A549 (cell line): ENCODE measurements around the gene MIX23. TPM values are rescaled to one million over a fixed set of nuclear protein-coding genes. Genes with fewer than 3 reads are reported as not detected.

Experiments
- ATAC-seq, 2 experiments: fragments of 200-7000 bp in 1 of 2; fragments of >200 bp in 1 of 2; cut with Nextera tagmentation in 1 of 2; cut with Tn5 transposase in 1 of 2; 3 replicates each; pipeline versions ENCODE4 v1.8.0 to v1.9.1; 2018 to 2020; ENCODE audit warnings: mild to moderate bottlenecking in 1 of 2, moderate library complexity in 1 of 2
- CTCF ChIA-PET: fragments of 300-600 bp; sonication (Branson Sonifier 250); formaldehyde crosslinking; extraction: SDS; loops from one replicate; lab custom pipeline; 2021; ENCODE audit warnings: antibody characterized with exemption, inconsistent platforms; lab: Yijun Ruan, JAX
- POLR2A ChIA-PET: fragments of 350-600 bp; formaldehyde crosslinking; extraction: SDS; loops from one replicate; lab custom pipeline; 2021; ENCODE audit warnings: antibody characterized with exemption, inconsistent platforms; lab: Yijun Ruan, JAX
- DNase-seq, 2 experiments: peaks; one replicate each; pipeline versions ENCODE4 v3.0.0 to v3.0.0-alpha.2; 2011 to 2016; ENCODE audit warnings: low read depth in 1 of 2, low spot score in 1 of 2
- FAIRE-seq: peaks from 2 replicates; lab custom pipeline; 2011; peaks lifted over from hg19 to GRCh38; lab: Jason Lieb, UNC
- H3K27ac ChIP-seq, 2 experiments: fragments of >200 bp; sonication (Bioruptor Twin); formaldehyde crosslinking; 3 replicates each; pipeline ENCODE4 v1.5.1; 2016 to 2017
- H3K4me1 ChIP-seq: fragments of >200 bp; sonication (Bioruptor Twin); formaldehyde crosslinking; 3 replicates; pipeline ENCODE4 v1.6.1; 2016
- H3K4me2 ChIP-seq: fragments of >200 bp; sonication (Bioruptor Twin); formaldehyde crosslinking; 3 replicates; pipeline ENCODE4 v1.6.1; 2016
- H3K4me3 ChIP-seq: fragments of >200 bp; sonication (Bioruptor Twin); formaldehyde crosslinking; 3 replicates; pipeline ENCODE4 v1.5.1; 2016
- H3K9me3 ChIP-seq: fragments of >200 bp; sonication (Bioruptor Twin); formaldehyde crosslinking; 3 replicates; pipeline ENCODE4 v1.6.1; 2016
- ATOH8 ChIP-seq: fragments of 250-450 bp; sonication (Bioruptor Pico); IDR thresholded peaks from 2 replicates; pipeline ENCODE4 v1.5.0; 2020; ENCODE audit warnings: low read depth, mild to moderate bottlenecking, moderate library complexity
- CBX2 ChIP-seq: fragments of 200-600 bp; sonication (generic); IDR thresholded peaks from 2 replicates; pipeline ENCODE4 v1.6.1; 2016; ENCODE audit warnings: low read depth, mild to moderate bottlenecking, borderline replicate concordance
- CBX8 ChIP-seq: fragments of 200-600 bp; sonication (generic); IDR thresholded peaks from 2 replicates; pipeline ENCODE4 v1.6.1; 2016
- CHD2 ChIP-seq: fragments of 150-350 bp; IDR thresholded peaks from 2 replicates; pipeline ENCODE4 v1.6.1; 2014; ENCODE audit warnings: low read length; ENCODE audit not compliant: partially characterized antibody
- E2F6 ChIP-seq: IDR thresholded peaks from 2 replicates; pipeline ENCODE4 v1.6.1; 2012; ENCODE audit warnings: low read depth, borderline replicate concordance
- ESRRA ChIP-seq: fragments of 150-350 bp; IDR thresholded peaks from 2 replicates; pipeline ENCODE4 v1.6.1; 2014; ENCODE audit warnings: mild to moderate bottlenecking, low read length, borderline replicate concordance
- FOSB ChIP-seq: fragments of 250-450 bp; sonication (Bioruptor Pico); IDR thresholded peaks from 2 replicates; pipeline ENCODE4 v1.5.0; 2020; ENCODE audit warnings: mild to moderate bottlenecking, moderate library complexity
- HDAC2 ChIP-seq: fragments of 200-600 bp; sonication (generic); IDR thresholded peaks from 2 replicates; pipeline ENCODE4 v1.6.1; 2016
- JUN ChIP-seq, 2 experiments: fragments of >200 bp; sonication (Bioruptor Twin); formaldehyde crosslinking; IDR thresholded peaks; 2 replicates in 1 of 2; 3 replicates in 1 of 2; pipeline ENCODE4 v1.6.1; 2016 to 2017
- MAFK ChIP-seq: fragments of 450-650 bp; IDR thresholded peaks from 2 replicates; pipeline ENCODE4 v1.6.1; 2014; ENCODE audit not compliant: partially characterized antibody
- MAZ ChIP-seq: fragments of 150-350 bp; IDR thresholded peaks from 2 replicates; pipeline ENCODE4 v1.6.1; 2014; ENCODE audit warnings: antibody characterized with exemption, low read depth, low read length, borderline replicate concordance
- MYC ChIP-seq: IDR thresholded peaks from 2 replicates; pipeline ENCODE4 v1.6.1; 2012; ENCODE audit warnings: mild to moderate bottlenecking, inconsistent platforms, low read length, improper control_type of control experiment, borderline replicate concordance
- NFE2L2 ChIP-seq: fragments of 150-350 bp; conservative IDR thresholded peaks from 2 replicates; pipeline ENCODE4 v1.6.1; 2014; ENCODE audit warnings: low read length
- PHF8 ChIP-seq: fragments of 200-600 bp; sonication (generic); IDR thresholded peaks from 2 replicates; pipeline ENCODE4 v1.6.1; 2016; ENCODE audit warnings: low read depth, mild to moderate bottlenecking, antibody characterized with exemption, moderate library complexity, borderline replicate concordance
- RAD21 ChIP-seq, 2 experiments: fragments of >200 bp in 1 of 2; sonication (Bioruptor Twin) in 1 of 2; formaldehyde crosslinking in 1 of 2; IDR thresholded peaks in 1 of 2; conservative IDR thresholded peaks in 1 of 2; 2 replicates in 1 of 2; 3 replicates in 1 of 2; pipeline ENCODE4 v1.6.1; 2012 to 2018; ENCODE audit warnings: inconsistent platforms in 1 of 2
- RCOR1 ChIP-seq: fragments of 150-350 bp; IDR thresholded peaks from 2 replicates; pipeline ENCODE4 v1.6.1; 2014; ENCODE audit warnings: antibody characterized with exemption, low read length, low read depth
- RNF2 ChIP-seq: fragments of 200-600 bp; sonication (generic); IDR thresholded peaks from 2 replicates; pipeline ENCODE4 v1.6.1; 2016; ENCODE audit warnings: low read depth, mild to moderate bottlenecking, antibody characterized with exemption, moderate library complexity, borderline replicate concordance
- WGBS: methylation state at CpG from one replicate; pipeline ENCODE4 v1.1.6; 2017; ENCODE audit errors: missing lambda C conversion rate; 5-methylcytosine and 5-hydroxymethylcytosine counted together
- polyA plus RNA-seq, 4 experiments: library from polyadenylated mRNA; depleted of rRNA in 3 of 4; stranded (reverse); fragments of >200 nt; fragmentation: RNase III in 1 of 4; extraction: RNeasy Plus Mini Kit Qiagen cat#74134 plus additional on column Dnase treatment in 1 of 4; gene quantifications; 2 replicates in 3 of 4; 3 replicates in 1 of 4; pipeline ENCODE4 v1.2.3, GENCODE V29; 2011 to 2017
- TF ChIP-seq, protein P1 (sequence below): IDR thresholded peaks from 2 replicates; pipeline ENCODE4 v1.6.1; 2012
- TF ChIP-seq, protein P2 (sequence below): fragments of >200 bp; sonication (Bioruptor Twin); formaldehyde crosslinking; IDR thresholded peaks from 3 replicates; pipeline ENCODE4 v1.6.1; 2016
- TF ChIP-seq, protein P3 (sequence below): fragments of 450-650 bp; IDR thresholded peaks from 2 replicates; pipeline ENCODE4 v1.6.1; 2014; ENCODE audit warnings: antibody characterized with exemption

MIX23 gene
- polyA plus RNA-seq, 2 of the 4 experiments (the other 2 are of a cell fraction), result 51.6 to 54.1 TPM

- TF ChIP-seq CHD2 (no peak), PHF8 (peak; percentile 89; the same call in 1 of the 2 replicates), RAD21 (conservative IDR thresholded peaks at IDR 0.05 in 1 of 2, IDR thresholded peaks at IDR 0.05 in 1 of 2) (no peak), CBX8 (no peak), ATOH8 (CRISPR knock-in tag) (0 out of 2 replicates have a peak, but pooled peaks have one; percentile 25), CBX2 (no peak), FOSB (no peak)
Measured at GRCh38 chr3:122382888-122383666, at the start of gene MIX23 (continued).

DNA sequence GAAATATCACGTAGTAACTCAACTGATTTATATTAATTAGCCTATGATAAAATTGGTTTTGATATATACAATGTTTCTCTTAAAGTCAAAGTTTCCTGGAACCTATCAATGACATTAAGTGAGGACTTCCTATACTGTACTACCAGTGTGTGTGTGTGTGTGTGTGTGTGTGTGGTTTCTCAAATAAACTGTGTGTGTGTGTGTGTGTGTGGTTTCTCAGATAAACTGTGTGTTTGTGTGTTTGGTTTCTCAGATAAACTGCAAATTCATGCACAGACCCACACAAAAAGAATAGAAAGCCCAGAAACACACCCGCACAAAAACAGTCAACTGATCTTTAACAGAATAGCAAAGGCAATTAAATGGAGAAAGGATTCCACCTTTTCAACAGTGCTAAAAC, 47.3 kb upstream of the MIX23 start:
- no peak overlapping the region for H3K4me3 ChIP-seq
- no peaks in the 10 kb centered on the region for H3K9me3 ChIP-seq
- FAIRE-seq, result no peak
- peaks cover 3% of the 10 kb centered on the region; the same call in 1 of the 3 replicates for H3K4me1 ChIP-seq
- ChIA-PET POLR2A (no interaction called here), CTCF (no interaction called here)
- H3K27ac ChIP-seq, result no peak overlapping the region
- 90% methylated on average over 2 of the region's 2 CpGs for WGBS
- TF ChIP-seq NFE2L2, result no peak
- TF ChIP-seq, protein P1, sequence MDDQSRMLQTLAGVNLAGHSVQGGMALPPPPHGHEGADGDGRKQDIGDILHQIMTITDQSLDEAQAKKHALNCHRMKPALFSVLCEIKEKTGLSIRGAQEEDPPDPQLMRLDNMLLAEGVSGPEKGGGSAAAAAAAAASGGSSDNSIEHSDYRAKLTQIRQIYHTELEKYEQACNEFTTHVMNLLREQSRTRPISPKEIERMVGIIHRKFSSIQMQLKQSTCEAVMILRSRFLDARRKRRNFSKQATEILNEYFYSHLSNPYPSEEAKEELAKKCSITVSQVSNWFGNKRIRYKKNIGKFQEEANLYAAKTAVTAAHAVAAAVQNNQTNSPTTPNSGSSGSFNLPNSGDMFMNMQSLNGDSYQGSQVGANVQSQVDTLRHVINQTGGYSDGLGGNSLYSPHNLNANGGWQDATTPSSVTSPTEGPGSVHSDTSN, result no peak
- TF ChIP-seq HDAC2, result no peak
- TF ChIP-seq FOSB, result no peak
- no peak for TF ChIP-seq JUN (IDR thresholded peaks at IDR 0.05)
- TF ChIP-seq, protein P2, sequence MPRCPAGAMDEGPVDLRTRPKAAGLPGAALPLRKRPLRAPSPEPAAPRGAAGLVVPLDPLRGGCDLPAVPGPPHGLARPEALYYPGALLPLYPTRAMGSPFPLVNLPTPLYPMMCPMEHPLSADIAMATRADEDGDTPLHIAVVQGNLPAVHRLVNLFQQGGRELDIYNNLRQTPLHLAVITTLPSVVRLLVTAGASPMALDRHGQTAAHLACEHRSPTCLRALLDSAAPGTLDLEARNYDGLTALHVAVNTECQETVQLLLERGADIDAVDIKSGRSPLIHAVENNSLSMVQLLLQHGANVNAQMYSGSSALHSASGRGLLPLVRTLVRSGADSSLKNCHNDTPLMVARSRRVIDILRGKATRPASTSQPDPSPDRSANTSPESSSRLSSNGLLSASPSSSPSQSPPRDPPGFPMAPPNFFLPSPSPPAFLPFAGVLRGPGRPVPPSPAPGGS, result no peak
- no peak for TF ChIP-seq MYC
- no peak for TF ChIP-seq RNF2
- no peak for TF ChIP-seq MAZ
- TF ChIP-seq E2F6, result no peak
- TF ChIP-seq, all 56 proteins: peak for 0
- DNase-seq (no peak), ATAC-seq (no peak)
- H3K4me2 ChIP-seq, result no peak overlapping the region

DNA sequence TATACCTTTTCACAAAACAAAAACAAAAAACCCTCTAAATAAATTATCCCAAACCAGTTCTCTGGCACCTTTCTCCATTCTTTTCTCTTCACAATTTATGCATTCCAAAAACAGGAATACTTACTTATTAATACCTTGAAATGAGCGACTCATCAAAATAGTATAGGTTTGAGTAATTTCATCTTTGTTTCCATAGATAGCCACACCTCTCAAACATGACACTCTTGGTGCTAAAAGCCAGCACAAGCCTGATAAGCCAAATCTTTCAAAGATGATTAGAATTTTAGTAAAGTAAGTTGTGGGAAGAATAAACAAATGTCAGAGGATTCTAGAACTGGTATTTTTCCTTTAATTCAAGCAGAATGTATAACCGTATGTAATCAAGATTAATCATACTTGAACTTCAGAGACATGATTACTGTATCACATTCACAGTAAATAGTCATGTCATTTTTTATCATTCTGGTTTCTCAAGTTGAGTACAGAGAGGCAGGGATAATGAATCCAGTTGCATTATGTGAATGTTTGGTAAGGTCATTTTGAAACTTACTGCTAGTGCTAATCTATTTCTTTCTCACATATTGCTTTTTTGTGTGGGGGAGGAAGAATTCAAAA, 44.9 kb upstream of the MIX23 start:
- H3K9me3 ChIP-seq, result no peaks in the 10 kb centered on the region
- no peak overlapping the region for H3K4me2 ChIP-seq
- H3K4me1 ChIP-seq, result peaks cover 3% of the 10 kb centered on the region; the same call in 1 of the 3 replicates
- TF ChIP-seq, protein P3, sequence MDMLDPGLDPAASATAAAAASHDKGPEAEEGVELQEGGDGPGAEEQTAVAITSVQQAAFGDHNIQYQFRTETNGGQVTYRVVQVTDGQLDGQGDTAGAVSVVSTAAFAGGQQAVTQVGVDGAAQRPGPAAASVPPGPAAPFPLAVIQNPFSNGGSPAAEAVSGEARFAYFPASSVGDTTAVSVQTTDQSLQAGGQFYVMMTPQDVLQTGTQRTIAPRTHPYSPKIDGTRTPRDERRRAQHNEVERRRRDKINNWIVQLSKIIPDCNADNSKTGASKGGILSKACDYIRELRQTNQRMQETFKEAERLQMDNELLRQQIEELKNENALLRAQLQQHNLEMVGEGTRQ, result no peak
- TF ChIP-seq PHF8 (no peak), MAFK (peak; percentile 14), ESRRA (no peak), RCOR1 (no peak)
- TF ChIP-seq, all 56 proteins: peak for 1
- no peak overlapping the region for H3K27ac ChIP-seq
- no peak for DNase-seq
- no peak overlapping the region for H3K4me3 ChIP-seq
- whole genome bisulfite sequencing, result 84% methylated on average over 2 of the region's 2 CpGs
- POLR2A ChIA-PET, result interaction anchor here (0.6 kb wide), 1 partner anchor 12 kb away, joined by 4 read pairs; the partner anchor contains the start of gene WDR5B
- no peak for FAIRE-seq
- ATAC-seq, result no peak
- CTCF ChIA-PET, result interaction anchor here (0.8 kb wide), 1 partner anchor 19 kb away, joined by 3 read pairs; no protein-coding TSS in a partner anchor
